H1 (cell line): ENCODE measurements around the gene ARTN. TPM values are rescaled to one million over a fixed set of nuclear protein-coding genes. Genes with fewer than 3 reads are reported as not detected.

ENCODE experiments used
- CTCF ChIA-PET: fragments of 300-600 bp; sonication (Branson Sonifier 250); formaldehyde crosslinking; loops from one replicate; lab custom pipeline; 2021; ENCODE audit not compliant: partially characterized antibody; lab: Charles Lee
- POLR2A ChIA-PET: fragments of 300-600 bp; sonication (Branson Sonifier 250); formaldehyde crosslinking; loops from one replicate; lab custom pipeline; 2021; ENCODE audit warnings: inconsistent platforms; ENCODE audit not compliant: partially characterized antibody; lab: Charles Lee
- DNase-seq, 2 experiments: peaks; one replicate each; pipeline versions ENCODE4 v3.0.0 to v3.0.0-alpha.2; 2010 to 2022; ENCODE audit warnings: low spot score in 2 of 2, low read depth in 1 of 2, mixed read lengths in 1 of 2
- FAIRE-seq: peaks from 2 replicates; lab custom pipeline; 2011; peaks lifted over from hg19 to GRCh38; lab: Jason Lieb, UNC
- H2AFZ ChIP-seq: 2 replicates; pipeline ENCODE4 v1.8.1; 2012; ENCODE audit warnings: low read length, inconsistent platforms
- H2AK5ac ChIP-seq: 2 replicates; pipeline ENCODE4 v1.6.1; 2013; ENCODE audit warnings: low read depth, low read length
- H2BK120ac ChIP-seq: replicated peaks from 2 replicates; pipeline ENCODE3; 2013; ENCODE audit warnings: low read depth, low read length, inconsistent platforms
- H2BK12ac ChIP-seq: 2 replicates; pipeline ENCODE4 v1.6.1; 2013; ENCODE audit warnings: low read depth, low read length
- H2BK15ac ChIP-seq: 2 replicates; pipeline ENCODE4 v1.6.1; 2013; ENCODE audit warnings: low read length
- H2BK20ac ChIP-seq: 2 replicates; pipeline ENCODE4 v1.6.1; 2013; ENCODE audit warnings: low read length
- H2BK5ac ChIP-seq: 2 replicates; pipeline ENCODE4 v1.6.1; 2013; ENCODE audit warnings: low read depth, low read length
- H3K14ac ChIP-seq: 2 replicates; pipeline ENCODE4 v1.6.1; 2013; ENCODE audit warnings: inconsistent platforms; ENCODE audit not compliant: insufficient read length
- H3K18ac ChIP-seq: 2 replicates; pipeline ENCODE4 v1.6.1; 2013; ENCODE audit warnings: low read length; ENCODE audit errors: extremely low read depth
- H3K23ac ChIP-seq: 2 replicates; pipeline ENCODE4 v1.6.1; 2013; ENCODE audit warnings: inconsistent platforms; ENCODE audit not compliant: insufficient read length
- H3K23me2 ChIP-seq: 2 replicates; pipeline ENCODE4 v1.6.1; 2013; ENCODE audit warnings: low read depth, low read length
- H3K27ac ChIP-seq: 2 replicates; pipeline ENCODE4 v1.6.1; 2011; ENCODE audit warnings: low read depth, low read length, inconsistent platforms
- H3K27me3 ChIP-seq, 4 experiments: replicated peaks in 1 of 4; 1 replicate in 1 of 4; 2 replicates in 3 of 4; pipeline versions ENCODE4 v1.6.1 to v1.8.1; 2011 to 2013; ENCODE audit warnings: low read length in 3 of 4, mild to moderate bottlenecking in 3 of 4, inconsistent platforms in 2 of 4, mixed read lengths in 2 of 4, moderate library complexity in 1 of 4; ENCODE audit not compliant: control insufficient read depth in 3 of 4, insufficient read depth in 3 of 4; ENCODE audit errors: extremely low read depth in 1 of 4
- H3K36me3 ChIP-seq, 4 experiments: 2 replicates each; pipeline versions ENCODE4 v1.6.1 to v1.8.1; 2011 to 2013; ENCODE audit warnings: mild to moderate bottlenecking in 4 of 4, low read length in 3 of 4, moderate library complexity in 2 of 4, control low read depth in 1 of 4, inconsistent platforms in 1 of 4; ENCODE audit not compliant: insufficient read depth in 4 of 4, control insufficient read depth in 2 of 4
- H3K4ac ChIP-seq: replicated peaks from 2 replicates; pipeline ENCODE3; 2013; ENCODE audit warnings: low read length, low read depth, mixed read lengths, inconsistent platforms; ENCODE audit not compliant: insufficient read length
- H3K4me1 ChIP-seq, 4 experiments: replicated peaks in 1 of 4; 1 replicate in 1 of 4; 2 replicates in 3 of 4; pipeline versions ENCODE4 v1.6.1 to v1.8.1; 2011 to 2013; ENCODE audit warnings: low read length in 3 of 4, inconsistent platforms in 2 of 4, mixed read lengths in 1 of 4; ENCODE audit not compliant: insufficient read depth in 4 of 4, control insufficient read depth in 3 of 4
- H3K4me2 ChIP-seq, 2 experiments: 2 replicates each; pipeline versions ENCODE4 v1.6.1 to v1.8.1; 2011 to 2013; ENCODE audit warnings: low read depth in 2 of 2, low read length in 2 of 2, control low read depth in 1 of 2, inconsistent platforms in 1 of 2, mild to moderate bottlenecking in 1 of 2; ENCODE audit not compliant: insufficient read depth in 1 of 2
- H3K4me3 ChIP-seq, 4 experiments: fragments of 200-600, 300-600 bp in 1 of 4; sonication (generic), shearing (Covaris generic), sonication (Bioruptor Twin) in 1 of 4; 2 replicates each; pipeline versions ENCODE4 v1.5.1 to v1.8.1; 2011 to 2016; ENCODE audit warnings: low read length in 4 of 4, low read depth in 3 of 4, control low read depth in 2 of 4, inconsistent platforms in 2 of 4, mild to moderate bottlenecking in 2 of 4, mixed read lengths in 1 of 4, moderate library complexity in 1 of 4; ENCODE audit not compliant: insufficient read depth in 2 of 4; ENCODE audit errors: extremely low read depth in 1 of 4
- H3K56ac ChIP-seq: replicated peaks from 2 replicates; pipeline ENCODE3; 2013; ENCODE audit warnings: low read depth, mild to moderate bottlenecking, mixed read lengths, low read length, inconsistent platforms; ENCODE audit not compliant: insufficient read length
- H3K79me1 ChIP-seq: 2 replicates; pipeline ENCODE4 v1.6.1; 2013; ENCODE audit warnings: low read depth, low read length, control low read depth
- H3K79me2 ChIP-seq, 2 experiments: 2 replicates each; pipeline versions ENCODE4 v1.6.1 to v1.8.1; 2012 to 2013; ENCODE audit warnings: low read length in 2 of 2, mild to moderate bottlenecking in 2 of 2, inconsistent platforms in 1 of 2; ENCODE audit not compliant: insufficient read depth in 2 of 2, control insufficient read depth in 1 of 2
- H3K9ac ChIP-seq, 4 experiments: replicated peaks in 1 of 4; 1 replicate in 1 of 4; 2 replicates in 3 of 4; pipeline versions ENCODE4 v1.6.1 to v1.8.1; 2011 to 2013; ENCODE audit warnings: low read depth in 3 of 4, low read length in 3 of 4, control low read depth in 2 of 4, mild to moderate bottlenecking in 2 of 4, moderate library complexity in 2 of 4, inconsistent platforms in 1 of 4; ENCODE audit errors: extremely low read depth in 1 of 4
- H3K9me3 ChIP-seq, 2 experiments: 2 replicates each; pipeline versions ENCODE4 v1.6.1 to v1.8.1; 2012 to 2013; ENCODE audit warnings: mild to moderate bottlenecking in 2 of 2, moderate library complexity in 2 of 2, control low read depth in 1 of 2, inconsistent platforms in 1 of 2, low read depth in 1 of 2, low read length in 1 of 2, mixed read lengths in 1 of 2; ENCODE audit not compliant: insufficient read depth in 2 of 2
- H4K20me1 ChIP-seq, 2 experiments: replicated peaks in 1 of 2; 2 replicates each; pipeline versions ENCODE3 to v1.8.1; 2011 to 2013; ENCODE audit warnings: inconsistent platforms in 2 of 2, low read length in 2 of 2, mild to moderate bottlenecking in 1 of 2; ENCODE audit not compliant: insufficient read depth in 2 of 2, control insufficient read depth in 1 of 2
- H4K5ac ChIP-seq: 2 replicates; pipeline ENCODE4 v1.6.1; 2013; ENCODE audit warnings: low read length, low read depth, mixed read lengths, inconsistent platforms; ENCODE audit not compliant: insufficient read length
- H4K8ac ChIP-seq: 2 replicates; pipeline ENCODE4 v1.8.0; 2013; ENCODE audit warnings: mild to moderate bottlenecking, moderate library complexity, low read length, inconsistent platforms; ENCODE audit not compliant: insufficient read depth; ENCODE audit errors: extremely low read depth
- H4K91ac ChIP-seq: replicated peaks from 2 replicates; pipeline ENCODE3; 2013; ENCODE audit warnings: low read length, mixed read lengths, inconsistent platforms; ENCODE audit not compliant: insufficient read length
- CBX8 ChIP-seq: fragments of 300-800, 300-1000 bp; sonication (generic); IDR thresholded peaks from 2 replicates; pipeline ENCODE4 v1.7.1; 2016; ENCODE audit warnings: low read depth, low read length, borderline replicate concordance
- CHD2 ChIP-seq: IDR thresholded peaks from 2 replicates; pipeline ENCODE4 v1.6.1; 2012; ENCODE audit warnings: low read length, improper control_type of control experiment
- EP300 ChIP-seq, 2 experiments: IDR thresholded peaks; 1 replicate in 1 of 2; 2 replicates in 1 of 2; pipeline ENCODE4 v1.6.1; 2011 to 2012; ENCODE audit warnings: low read depth in 2 of 2, low read length in 2 of 2, mild to moderate bottlenecking in 2 of 2, borderline replicate concordance in 1 of 2, inconsistent platforms in 1 of 2, moderate library complexity in 1 of 2
- EZH2 ChIP-seq: fragments of 200-600 bp; sonication (generic); IDR thresholded peaks from 2 replicates; pipeline ENCODE4 v1.7.1; 2012; ENCODE audit warnings: low read depth, mild to moderate bottlenecking, moderate library complexity, low read length, inconsistent platforms; ENCODE audit not compliant: severe bottlenecking
- FOSL1 ChIP-seq: IDR thresholded peaks from 2 replicates; pipeline ENCODE4 v1.6.1; 2011; ENCODE audit warnings: mild to moderate bottlenecking, low read depth, low read length, moderate library complexity; ENCODE audit not compliant: insufficient read depth
- HDAC2 ChIP-seq, 2 experiments: fragments of 300-600 bp in 1 of 2; sonication (generic) in 1 of 2; IDR thresholded peaks; 2 replicates each; pipeline ENCODE4 v1.6.1; 2011 to 2012; ENCODE audit warnings: low read depth in 2 of 2, low read length in 2 of 2, mild to moderate bottlenecking in 2 of 2, moderate library complexity in 2 of 2, borderline replicate concordance in 1 of 2, inconsistent platforms in 1 of 2
- KDM4A ChIP-seq: IDR thresholded peaks from one replicate; pipeline ENCODE4 v1.7.1; 2012; ENCODE audit warnings: low read depth, mild to moderate bottlenecking, moderate library complexity, low read length, inconsistent platforms; ENCODE audit not compliant: severe bottlenecking
- POLR2A ChIP-seq, 2 experiments: IDR thresholded peaks; 1 replicate in 1 of 2; 2 replicates in 1 of 2; pipeline ENCODE4 v1.6.1; 2011; ENCODE audit warnings: low read depth in 2 of 2, low read length in 2 of 2, mild to moderate bottlenecking in 2 of 2; ENCODE audit errors: control extremely low read depth in 1 of 2
- RFX5 ChIP-seq: IDR thresholded peaks from 2 replicates; pipeline ENCODE4 v1.6.1; 2011; ENCODE audit warnings: low read depth, low read length, improper control_type of control experiment, borderline replicate concordance
- SIN3A ChIP-seq, 2 experiments: IDR thresholded peaks in 1 of 2; conservative IDR thresholded peaks in 1 of 2; 2 replicates each; pipeline ENCODE4 v1.6.1; 2011 to 2012; ENCODE audit warnings: low read length in 2 of 2, improper control_type of control experiment in 1 of 2, low read depth in 1 of 2, mild to moderate bottlenecking in 1 of 2
- SP4 ChIP-seq: IDR thresholded peaks from 2 replicates; pipeline ENCODE4 v1.6.1; 2012; ENCODE audit warnings: low read length, inconsistent platforms
- YY1 ChIP-seq: IDR thresholded peaks from 2 replicates; pipeline ENCODE4 v1.6.1; 2011; ENCODE audit warnings: low read depth, mild to moderate bottlenecking, low read length
- WGBS, 2 experiments: shearing (Covaris generic) in 1 of 2; methylation state at CpG; one replicate each; pipeline versions ENCODE4 v1.1.6 to v1.1.7; 2013 to 2015; ENCODE audit warnings: low lambda C conversion rate in 2 of 2, mixed read lengths in 2 of 2, inconsistent platforms in 1 of 2, low coverage in 1 of 2, missing lambda C conversion rate in 1 of 2; ENCODE audit not compliant: insufficient replicate concordance in 2 of 2, insufficient coverage in 1 of 2, insufficient read length in 1 of 2; ENCODE audit errors: extremely low coverage in 1 of 2, missing lambda C conversion rate in 1 of 2; 5-methylcytosine and 5-hydroxymethylcytosine counted together
- polyA plus RNA-seq, 7 experiments: library from polyadenylated mRNA; depleted of rRNA in 3 of 7; stranded (reverse) in 5 of 7; unstranded in 2 of 7; fragments of >200 nt in 5 of 7; fragments of 200-250 nt in 2 of 7; gene quantifications; 1 replicate in 5 of 7; 2 replicates in 1 of 7; 4 replicates in 1 of 7; pipeline versions ENCODE4 v1.2.1 to v1.2.3, GENCODE V29; 2011 to 2013; ENCODE audit warnings: missing spikeins in 2 of 7, mixed read lengths in 2 of 7
- total RNA-seq: library from RNA; stranded (reverse); fragmentation: NEBNext Ultra II Directional; extraction: Animal tissue kit (Norgen Biotek cat#: 25700); gene quantifications from 2 replicates; pipeline ENCODE4 v1.2.1, GENCODE V29; 2021

Gene ARTN
- total and polyA plus RNA-seq, 2 of the 8 experiments (the other 6 are each of a cell fraction or from before 2014, with no cell fraction given) = 13.5 to 22.7 TPM

- no peak overlapping the region for H4K91ac ChIP-seq
- no peak overlapping the region for H3K18ac ChIP-seq
- H3K23me2 ChIP-seq = peaks cover 6% of the 10 kb centered on the region; the same call in 1 of the 2 replicates
- 92% methylated on average over 3 of the region's 3 CpGs; no CpG with 5 or more reads in 1 of the 2 experiments for WGBS, 2 experiments
- H3K79me1 ChIP-seq = no peaks in the 10 kb centered on the region
- H2BK12ac ChIP-seq = no peak overlapping the region
- H2AFZ ChIP-seq = no peak overlapping the region
- no peak overlapping the region for H2BK5ac ChIP-seq
- no peak overlapping the region for H3K23ac ChIP-seq
- POLR2A ChIA-PET = interaction anchor here (1.0 to 1.8 kb wide), 4 partner anchors 8 to 14 kb away, joined by 3 to 5 read pairs (median 3); no protein-coding TSS in a partner anchor
- H2AK5ac ChIP-seq = no peak overlapping the region
- no peak overlapping the region for H4K8ac ChIP-seq
- H3K4me1 ChIP-seq = no peaks in the 10 kb centered on the region
- no peak overlapping the region for H3K9ac ChIP-seq
- peaks cover 0 to 4% (median 2%) of the 10 kb centered on the region in 4 experiments; a peak in 1 of 8 replicates for H3K36me3 ChIP-seq
- no peaks in the 10 kb centered on the region for H3K79me2 ChIP-seq
- no peak overlapping the region for H2BK120ac ChIP-seq
- H3K27ac ChIP-seq = no peak overlapping the region
- H3K4me2 ChIP-seq = no peak overlapping the region
- H4K5ac ChIP-seq = no peak overlapping the region
- no peaks in the 10 kb centered on the region for H3K9me3 ChIP-seq
- H2BK15ac ChIP-seq = no peak overlapping the region
- H4K20me1 ChIP-seq = peaks cover 0 to 3% of the 10 kb centered on the region in 2 experiments
- H3K4me3 ChIP-seq = no peak overlapping the region
- H2BK20ac ChIP-seq = no peak overlapping the region
- TF ChIP-seq KDM4A (no peak), FOSL1 (no peak), EZH2 (no peak), POLR2A (IDR thresholded peaks at IDR 0.05; ENCODE audit: control extremely low read depth in 1 of 2, low read depth in 2 of 2, low read length in 2 of 2) (no peak), HDAC2 (IDR thresholded peaks at IDR 0.05; ENCODE audit: borderline replicate concordance in 1 of 2, low read depth in 2 of 2, low read length in 2 of 2) (no peak), RFX5 (no peak), SIN3A (conservative IDR thresholded peaks at IDR 0.05 in 1 of 2, IDR thresholded peaks at IDR 0.05 in 1 of 2; ENCODE audit: low read depth in 1 of 2, low read length in 2 of 2) (no peak), CHD2 (no peak), YY1 (no peak), SP4 (no peak), CBX8 (no peak), EP300 (IDR thresholded peaks at IDR 0.05; ENCODE audit: borderline replicate concordance in 1 of 2, low read depth in 2 of 2, low read length in 2 of 2) (no peak)
- H3K14ac ChIP-seq = no peak overlapping the region
- no peak for FAIRE-seq
- H3K4ac ChIP-seq = no peak overlapping the region
- CTCF ChIA-PET = interaction anchor here (1.4 kb wide), 2 partner anchors 10 to 29 kb away, joined by 3 to 4 read pairs; no protein-coding TSS in a partner anchor
- no peaks in the 10 kb centered on the region for H3K27me3 ChIP-seq
- DNase-seq = no peak
- H3K56ac ChIP-seq = no peak overlapping the region
Observed at GRCh38 chr1:43963006-43963405, 29.4 kb downstream of the ARTN start.
